Skeletal muscle satellite cell (primary cell): ENCODE results near the gene RAE1.

ENCODE experiments used
- H3K27me3 ChIP-seq: 2 replicates; pipeline ENCODE4 v1.7.0; 2013; ENCODE audit warnings: low read length; ENCODE audit not compliant: control insufficient read depth, insufficient read depth
- H3K36me3 ChIP-seq: 2 replicates; pipeline ENCODE4 v1.7.0; 2013; ENCODE audit warnings: mild to moderate bottlenecking, control low read depth, low read length; ENCODE audit not compliant: insufficient read depth
- H3K4me1 ChIP-seq: 2 replicates; pipeline ENCODE4 v1.7.0; 2013; ENCODE audit warnings: low read length; ENCODE audit not compliant: control insufficient read depth, insufficient read depth
- H3K4me2 ChIP-seq: 2 replicates; pipeline ENCODE4 v1.7.0; 2013; ENCODE audit warnings: mild to moderate bottlenecking, low read length
- H3K4me3 ChIP-seq: 2 replicates; pipeline ENCODE4 v1.7.0; 2013; ENCODE audit warnings: low read length
- H3K9ac ChIP-seq: 2 replicates; pipeline ENCODE4 v1.7.0; 2013; ENCODE audit warnings: mild to moderate bottlenecking, low read depth, low read length, moderate library complexity
- H3K9me3 ChIP-seq: replicated peaks from 2 replicates; pipeline ENCODE4 v1.7.0; 2013; ENCODE audit warnings: mild to moderate bottlenecking, control low read depth, low read length

The RAE1 gene

DNA sequence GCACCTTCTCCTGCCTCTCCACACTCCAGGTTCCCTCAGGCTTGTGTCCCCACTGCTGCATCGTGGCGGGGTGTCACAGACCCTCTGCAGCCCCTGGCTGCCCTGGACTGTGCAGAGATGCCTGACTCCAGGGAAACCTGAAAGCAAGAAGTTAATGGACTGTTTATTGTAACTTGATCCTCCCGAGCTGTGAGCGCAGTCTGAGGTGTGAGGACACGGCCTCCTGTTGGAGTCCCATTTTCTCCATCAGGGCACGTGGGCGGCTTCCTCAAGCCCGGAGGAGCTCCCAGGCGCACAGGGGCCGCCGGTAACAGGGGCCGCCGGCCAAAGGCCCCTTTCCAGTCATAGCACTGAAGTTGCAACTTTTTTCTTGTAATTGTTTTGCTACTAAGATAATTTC lies 57.1 kb downstream of the RAE1 start:
- Histone ChIP-seq H3K36me3 (peaks cover 20% of the 10 kb centered on the region), H3K9ac (no peak overlapping the region), H3K27me3 (no peaks in the 10 kb centered on the region), H3K4me3 (no peak overlapping the region), H3K4me2 (no peak overlapping the region), H3K9me3 (no peaks in the 10 kb centered on the region), H3K4me1 (no peaks in the 10 kb centered on the region)

DNA sequence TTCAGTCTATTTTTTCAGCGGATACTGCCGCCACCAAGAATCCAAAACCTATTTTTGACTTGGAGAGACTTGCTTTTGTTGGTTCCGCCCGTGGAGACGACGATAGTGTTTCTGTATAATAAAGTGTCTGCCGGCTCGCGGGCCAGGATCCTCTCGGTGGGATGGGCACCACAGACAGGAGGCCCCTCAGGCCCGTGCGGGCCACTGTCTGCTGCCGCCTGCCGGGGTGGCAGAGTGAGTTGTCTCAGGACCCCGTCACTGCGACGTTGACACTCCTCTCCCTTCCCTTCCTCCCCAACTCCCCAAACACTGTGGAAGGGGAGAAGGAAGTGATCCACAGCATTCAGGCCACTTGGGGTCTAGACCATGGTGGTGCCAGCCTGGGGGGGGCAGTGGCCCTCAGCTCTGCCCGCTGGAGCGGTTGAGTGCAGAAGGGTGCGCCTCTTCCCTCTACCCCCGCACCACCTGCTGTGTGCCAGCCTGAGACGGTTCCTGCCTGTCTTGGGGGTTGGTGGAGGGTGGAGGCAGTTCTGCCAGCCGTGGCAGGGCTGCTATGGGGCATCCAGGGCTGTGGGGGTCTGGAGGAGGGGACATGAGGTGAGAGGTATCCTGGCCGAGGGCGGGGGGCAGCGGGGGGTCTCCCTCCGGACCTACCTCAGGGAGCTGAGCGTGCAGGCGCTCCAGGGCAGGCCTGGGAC lies 57.6 kb downstream of the RAE1 start:
- Histone ChIP-seq H3K9me3 (no peaks in the 10 kb centered on the region), H3K36me3 (peaks cover 20% of the 10 kb centered on the region), H3K27me3 (no peaks in the 10 kb centered on the region), H3K4me3 (no peak overlapping the region), H3K4me2 (no peak overlapping the region), H3K4me1 (no peaks in the 10 kb centered on the region), H3K9ac (no peak overlapping the region)

DNA sequence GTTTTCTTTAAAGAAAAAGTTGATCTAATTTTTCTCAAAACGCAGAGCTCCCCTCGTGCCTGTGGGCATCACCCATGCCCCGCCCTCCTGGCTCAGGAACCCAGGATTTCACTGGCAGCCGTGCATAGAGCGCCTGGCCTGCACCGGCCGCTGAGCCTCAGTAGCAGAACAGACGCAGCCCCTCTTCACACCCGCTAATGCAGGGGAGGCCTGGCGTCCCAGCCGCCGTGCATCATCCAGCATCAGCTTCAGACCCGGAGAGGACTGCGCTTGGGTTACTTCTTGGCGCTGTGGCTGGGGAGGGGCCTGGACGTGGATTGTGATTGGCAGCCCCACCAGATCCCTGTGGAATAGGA lies 58.2 kb downstream of the RAE1 start:
- no peaks in the 10 kb centered on the region for H3K27me3 ChIP-seq
- no peak overlapping the region for H3K4me2 ChIP-seq
- H3K4me1 ChIP-seq = no peaks in the 10 kb centered on the region
- peaks cover 14% of the 10 kb centered on the region for H3K36me3 ChIP-seq
- H3K9ac ChIP-seq = no peak overlapping the region
- no peak overlapping the region for H3K4me3 ChIP-seq
- no peaks in the 10 kb centered on the region for H3K9me3 ChIP-seq

DNA sequence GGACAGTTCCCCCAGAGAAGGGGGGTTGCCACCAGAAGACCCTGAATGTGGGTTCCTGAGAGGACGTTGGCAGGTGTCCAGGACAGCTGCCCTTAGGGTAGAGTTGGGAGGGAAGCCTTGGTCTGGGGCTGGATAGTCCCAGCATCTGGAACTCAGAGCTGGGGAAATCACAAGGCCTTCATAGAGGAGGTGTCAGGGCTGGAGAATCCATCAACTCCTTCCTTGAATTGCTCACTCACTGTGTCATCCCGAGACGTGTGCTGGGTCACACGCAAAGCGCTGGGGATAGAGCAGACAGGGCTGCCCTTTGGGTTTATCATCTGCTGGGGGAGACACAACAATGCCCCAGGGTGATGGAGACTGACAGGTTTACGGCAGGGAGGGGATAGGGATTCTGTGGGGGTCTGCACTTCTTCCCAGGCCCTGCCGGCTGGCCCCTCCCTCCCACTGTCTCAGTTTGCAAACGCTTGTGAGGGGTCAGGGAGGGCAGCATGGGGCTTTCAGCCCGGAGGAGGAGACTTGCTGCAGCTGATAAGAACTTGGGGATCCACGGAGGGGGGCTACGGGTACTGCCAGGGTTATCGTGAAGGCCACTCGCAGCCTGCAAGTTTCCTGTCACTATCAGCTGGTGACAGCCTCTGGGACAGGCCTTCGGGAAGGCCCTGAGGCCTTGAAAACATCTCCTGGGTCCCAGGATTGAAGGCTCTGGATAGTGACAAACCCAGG lies 58.8 kb downstream of the RAE1 start:
- Histone ChIP-seq H3K27me3 (no peaks in the 10 kb centered on the region), H3K9me3 (no peaks in the 10 kb centered on the region), H3K36me3 (peaks cover 13% of the 10 kb centered on the region), H3K4me1 (peaks cover 2% of the 10 kb centered on the region), H3K9ac (no peak overlapping the region), H3K4me2 (no peak overlapping the region), H3K4me3 (no peak overlapping the region)

DNA sequence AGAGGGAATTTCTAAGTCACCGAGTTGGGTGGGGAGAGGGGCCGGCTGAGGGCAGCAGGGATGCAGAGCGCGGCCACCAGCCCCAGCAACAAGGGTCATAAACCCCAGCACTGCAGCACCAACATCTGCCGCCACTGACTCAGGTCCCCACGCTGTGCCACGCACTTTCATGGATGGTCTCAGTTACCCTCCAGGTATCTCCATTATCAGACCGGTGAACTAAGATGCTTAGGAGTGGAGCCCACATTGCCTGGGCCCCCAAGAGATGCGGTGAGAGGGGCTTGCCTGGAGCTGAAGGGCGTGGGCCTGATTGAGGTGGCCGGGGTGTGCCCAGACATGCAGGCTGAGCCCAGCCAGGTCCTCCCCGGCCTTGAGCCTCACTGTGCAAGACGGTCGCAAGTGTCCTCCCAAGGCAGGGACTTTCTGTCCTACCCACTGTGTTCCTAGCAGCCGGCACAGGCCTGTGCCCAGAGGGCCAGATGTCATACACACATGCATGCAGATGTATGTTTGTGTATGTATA lies 59.4 kb downstream of the RAE1 start:
- no peak overlapping the region for H3K4me2 ChIP-seq
- no peak overlapping the region for H3K9ac ChIP-seq
- H3K4me1 ChIP-seq = peaks cover 5% of the 10 kb centered on the region
- peaks cover 13% of the 10 kb centered on the region for H3K36me3 ChIP-seq
- no peaks in the 10 kb centered on the region for H3K27me3 ChIP-seq
- no peaks in the 10 kb centered on the region for H3K9me3 ChIP-seq
- H3K4me3 ChIP-seq = no peak overlapping the region

DNA sequence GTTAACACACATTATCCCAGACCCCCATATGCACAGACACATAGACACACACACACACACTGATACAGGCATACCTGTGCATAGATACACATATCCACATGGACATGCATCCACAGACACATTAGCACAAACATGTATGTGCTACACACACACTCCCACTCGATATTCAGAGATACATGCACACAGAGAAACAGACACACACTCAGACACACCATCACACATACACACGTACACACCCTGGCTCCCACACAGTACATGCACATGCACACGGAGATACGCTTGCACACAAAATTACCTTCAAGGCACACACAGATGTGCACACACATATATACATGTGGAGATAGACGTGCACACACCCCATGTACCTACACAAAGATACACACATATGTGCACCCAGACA lies 59.9 kb downstream of the RAE1 start:
- no peak overlapping the region for H3K4me3 ChIP-seq
- peaks cover 13% of the 10 kb centered on the region for H3K36me3 ChIP-seq
- H3K9ac ChIP-seq = no peak overlapping the region
- peaks cover 5% of the 10 kb centered on the region for H3K4me1 ChIP-seq
- no peak overlapping the region for H3K4me2 ChIP-seq
- H3K27me3 ChIP-seq = no peaks in the 10 kb centered on the region
- no peaks in the 10 kb centered on the region for H3K9me3 ChIP-seq

DNA sequence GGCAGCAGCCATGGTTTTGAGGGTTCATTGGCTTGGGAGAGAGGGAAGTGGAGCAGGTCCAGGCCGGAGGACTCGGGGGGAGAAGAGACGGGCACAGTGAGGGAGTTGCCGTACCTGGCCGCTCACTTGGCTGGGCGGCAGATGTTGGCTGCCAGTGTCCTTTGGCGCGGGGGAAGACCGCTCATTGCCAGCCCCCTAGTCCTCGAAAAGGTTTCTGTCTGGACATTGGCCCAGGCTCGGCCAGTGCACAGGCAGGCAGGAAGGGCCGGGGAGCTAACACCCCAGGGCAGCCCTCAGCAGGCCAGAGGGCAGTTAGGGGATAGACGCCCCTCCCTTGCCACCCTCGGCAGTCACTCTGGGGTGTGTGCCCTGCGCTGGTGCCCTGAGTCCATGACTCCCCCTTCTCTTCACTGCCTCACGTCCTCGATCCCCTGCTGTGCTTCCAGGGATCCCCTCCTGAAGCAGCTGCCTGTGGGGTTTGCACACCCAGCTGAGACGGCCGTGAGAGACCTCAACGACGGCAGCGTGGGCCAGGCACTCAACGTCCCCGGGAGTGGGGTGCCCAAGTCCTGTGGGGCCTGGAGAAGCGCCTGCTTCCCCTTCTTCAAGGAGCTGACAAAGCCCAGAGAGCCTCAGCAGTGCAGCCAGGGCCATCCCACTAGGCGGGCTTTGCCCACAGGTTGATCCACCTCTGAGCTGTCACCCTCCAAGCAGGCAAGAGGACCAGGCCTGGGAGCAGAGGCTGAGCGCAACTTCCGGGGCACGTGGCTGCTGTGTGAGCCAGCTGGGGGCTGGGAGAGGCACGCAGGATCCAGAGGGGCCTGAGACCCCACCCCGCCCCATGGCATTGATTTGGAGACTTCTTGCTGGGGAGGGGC lies 60.6 kb downstream of the RAE1 start:
- H3K27me3 ChIP-seq = peaks cover under 1% of the 10 kb centered on the region
- H3K4me2 ChIP-seq = no peak overlapping the region
- no peaks in the 10 kb centered on the region for H3K9me3 ChIP-seq
- H3K4me3 ChIP-seq = no peak overlapping the region
- peaks cover 5% of the 10 kb centered on the region for H3K4me1 ChIP-seq
- no peak overlapping the region for H3K9ac ChIP-seq
- peaks cover 13% of the 10 kb centered on the region for H3K36me3 ChIP-seq

DNA sequence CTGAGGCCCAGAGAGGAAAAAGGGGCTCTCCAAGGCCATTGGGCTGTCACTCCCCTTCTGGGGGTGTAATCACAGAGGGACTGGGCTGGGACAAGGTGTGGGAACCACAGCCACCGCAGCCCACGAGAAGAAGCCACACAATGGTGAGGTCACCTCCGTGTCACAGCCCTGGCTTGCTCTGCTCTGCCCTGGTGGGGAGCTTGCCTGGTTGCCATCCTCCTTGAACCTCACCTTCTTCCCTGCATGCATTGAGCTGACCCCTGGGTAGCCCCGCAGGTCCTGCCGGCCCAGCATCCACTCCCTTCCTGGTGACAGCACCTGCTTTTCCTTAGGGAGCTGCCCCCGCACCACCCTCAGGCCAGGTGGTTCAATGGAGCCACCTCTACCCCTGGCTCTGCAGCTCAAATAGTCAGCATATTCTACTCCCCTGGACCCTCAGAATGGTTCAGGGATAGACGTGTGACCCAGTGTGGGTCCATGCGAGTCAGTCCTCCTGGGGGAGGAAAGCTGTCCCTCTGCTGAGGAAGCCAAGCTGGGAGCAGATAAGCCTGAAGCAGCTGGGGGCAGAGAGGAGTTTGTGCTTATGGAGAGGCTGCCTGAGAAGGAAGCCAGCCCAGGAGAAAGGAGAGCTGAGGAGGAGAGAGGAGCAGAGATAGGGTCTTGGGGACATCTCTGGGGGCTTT lies 61.4 kb downstream of the RAE1 start:
- Histone ChIP-seq H3K27me3 (peaks cover 9% of the 10 kb centered on the region), H3K4me2 (no peak overlapping the region), H3K4me1 (peaks cover 5% of the 10 kb centered on the region), H3K9me3 (no peaks in the 10 kb centered on the region), H3K9ac (no peak overlapping the region), H3K4me3 (no peak overlapping the region), H3K36me3 (peaks cover 12% of the 10 kb centered on the region)

DNA sequence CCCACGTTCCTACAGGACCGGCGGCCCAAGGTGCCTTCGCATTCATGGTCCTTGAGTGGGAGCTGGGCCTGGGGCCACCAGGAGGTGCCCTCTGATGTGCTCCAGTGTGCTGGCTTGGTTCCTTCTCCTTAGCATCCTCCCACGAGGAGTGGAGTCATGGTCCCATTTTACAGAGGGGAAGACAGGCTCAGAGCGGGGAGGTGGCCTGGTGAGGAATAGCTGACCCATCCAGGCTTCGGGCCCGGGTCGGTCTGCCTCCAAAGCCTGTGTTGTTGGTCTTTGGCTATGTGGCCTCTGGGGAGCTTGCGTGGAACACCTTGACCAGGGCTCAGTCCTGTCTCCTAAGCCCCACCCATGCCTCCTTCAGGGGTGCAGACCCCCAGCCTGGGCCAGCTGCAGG lies 62.9 kb downstream of the RAE1 start:
- H3K27me3 ChIP-seq = peaks cover 19% of the 10 kb centered on the region
- peaks cover 5% of the 10 kb centered on the region for H3K4me1 ChIP-seq
- H3K4me2 ChIP-seq = no peak overlapping the region
- no peak overlapping the region for H3K9ac ChIP-seq
- no peak overlapping the region for H3K4me3 ChIP-seq
- no peaks in the 10 kb centered on the region for H3K36me3 ChIP-seq
- no peaks in the 10 kb centered on the region for H3K9me3 ChIP-seq

DNA sequence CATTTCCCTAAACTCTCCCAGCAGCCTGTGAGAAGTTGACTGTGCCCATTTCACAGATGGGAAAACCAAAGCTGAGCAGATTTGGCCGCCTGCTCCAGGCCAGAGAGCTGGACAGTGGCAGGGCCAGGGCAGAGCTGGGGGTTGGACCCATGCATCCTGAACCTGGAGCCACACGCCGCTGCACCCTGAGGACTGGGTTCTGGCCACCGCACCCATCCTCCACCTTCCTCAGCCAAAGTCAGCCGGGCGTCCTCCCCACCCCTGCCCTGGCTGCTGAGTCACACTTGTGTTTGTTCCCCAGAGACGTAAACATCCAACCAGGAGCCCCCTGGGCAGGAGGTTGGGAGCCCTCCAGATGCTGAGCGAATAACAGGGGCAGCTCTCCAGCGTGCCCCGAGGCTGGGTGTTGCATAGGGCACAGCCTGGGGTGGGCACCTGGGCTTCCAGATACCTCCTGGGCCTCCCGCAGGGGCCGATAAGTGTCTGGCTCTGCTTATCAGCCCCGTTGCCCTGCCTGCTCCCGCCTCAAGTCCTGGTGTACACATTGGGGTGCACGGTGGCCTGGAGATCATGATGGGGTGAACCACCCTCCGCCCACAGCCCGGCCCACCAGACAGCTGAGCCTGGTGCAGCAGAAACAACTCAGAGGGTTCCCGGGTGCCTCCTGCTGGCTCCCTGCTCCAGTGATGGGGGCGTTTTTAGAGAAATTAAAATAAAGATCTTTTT lies 64.0 kb downstream of the RAE1 start:
- Histone ChIP-seq H3K36me3 (no peaks in the 10 kb centered on the region), H3K9ac (no peak overlapping the region), H3K4me3 (no peak overlapping the region), H3K4me2 (no peak overlapping the region), H3K4me1 (peaks cover 5% of the 10 kb centered on the region), H3K9me3 (no peaks in the 10 kb centered on the region), H3K27me3 (peaks cover 20% of the 10 kb centered on the region)
